GM21528 (cell line): Measurements from ENCODE around the gene TUB.

Experiments
- ATAC-seq: cut with Tn5 transposase; IDR thresholded peaks from one replicate; pipeline ENCODE4 v1.9.1; 2021; ENCODE audit warnings: mild to moderate bottlenecking, moderate library complexity; ENCODE audit not compliant: unreplicated experiment, low FRiP score

Gene TUB

DNA sequence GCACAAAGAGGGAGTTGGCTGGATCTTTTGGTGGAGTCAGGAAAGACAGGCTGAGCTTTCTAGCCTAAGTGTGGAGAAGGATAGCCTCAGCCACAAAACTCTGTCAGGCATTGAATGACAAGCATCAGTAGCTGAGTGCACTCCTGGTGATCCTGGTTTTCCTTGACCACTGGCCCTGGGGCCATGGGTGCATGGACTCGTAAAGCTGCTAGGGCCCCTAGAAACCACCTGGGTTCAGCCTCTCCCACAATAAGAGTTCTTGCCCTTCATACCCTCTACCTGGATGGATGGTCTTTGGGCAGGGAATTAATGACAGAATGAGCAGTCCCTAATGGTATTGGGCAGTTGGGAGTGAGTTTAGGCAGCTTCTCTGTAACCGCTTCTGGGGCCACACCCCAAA, 22.9 kb downstream of the TUB start:
- no peak for ATAC-seq

DNA sequence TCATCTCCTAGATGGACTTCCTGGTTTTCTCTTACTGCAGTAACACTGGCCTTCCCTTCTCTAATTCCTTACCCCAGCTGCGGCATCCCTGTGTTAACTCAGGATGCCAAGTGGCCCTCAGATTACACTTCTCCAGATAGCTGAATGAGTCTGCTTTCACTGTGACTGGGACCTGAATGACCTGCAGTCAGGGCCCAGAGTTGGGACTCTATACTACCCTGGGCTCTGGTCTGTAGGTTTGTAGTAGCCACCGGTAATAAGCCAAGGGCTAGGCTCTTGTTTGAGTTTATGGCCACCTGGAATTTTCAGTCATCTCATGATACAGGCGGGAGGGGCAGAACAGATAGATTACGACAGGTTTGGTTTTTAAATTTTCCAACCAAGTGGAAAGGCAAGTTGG, 24.1 kb downstream of the TUB start:
- ATAC-seq, result no peak

DNA sequence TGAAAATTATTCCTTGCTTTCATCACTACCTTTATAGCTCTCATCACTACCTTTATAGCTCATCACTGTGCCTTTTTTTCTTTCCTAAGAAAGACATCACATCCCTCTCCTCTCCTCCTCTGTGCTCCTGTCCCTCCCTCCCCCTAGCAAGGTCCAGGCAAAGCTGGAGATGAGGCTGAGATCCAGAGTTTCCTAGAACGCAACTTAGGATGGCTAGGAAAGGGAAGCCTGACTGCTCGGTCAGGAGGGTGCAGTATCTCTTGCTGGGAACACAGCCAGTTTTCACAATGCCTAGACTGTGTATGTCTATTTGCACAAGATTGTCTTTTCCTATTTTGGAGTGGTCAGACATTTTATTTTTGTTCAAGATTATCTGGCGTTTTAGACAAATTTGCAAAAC, 24.7 kb downstream of the TUB start:
- ATAC-seq, result no peak

DNA sequence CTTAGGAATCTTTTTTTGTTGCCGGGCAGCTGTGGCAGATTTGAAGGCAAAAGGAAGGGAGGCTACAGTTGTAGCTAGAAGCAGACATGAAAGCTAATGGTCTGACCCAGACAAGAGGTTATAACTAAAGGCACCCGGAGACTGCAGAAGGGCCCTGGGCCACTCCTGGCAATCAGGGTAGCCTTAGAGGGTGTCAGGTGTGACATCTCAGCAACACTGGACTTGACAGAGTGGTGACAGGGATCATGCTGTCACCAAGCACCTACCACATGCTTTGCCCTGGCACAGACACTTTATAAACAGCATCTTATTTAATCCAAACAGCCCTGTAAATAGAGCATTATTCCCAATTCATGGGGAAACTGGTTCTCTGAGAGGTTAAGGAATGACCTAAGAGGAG, 25.7 kb downstream of the TUB start:
- no peak for ATAC-seq

DNA sequence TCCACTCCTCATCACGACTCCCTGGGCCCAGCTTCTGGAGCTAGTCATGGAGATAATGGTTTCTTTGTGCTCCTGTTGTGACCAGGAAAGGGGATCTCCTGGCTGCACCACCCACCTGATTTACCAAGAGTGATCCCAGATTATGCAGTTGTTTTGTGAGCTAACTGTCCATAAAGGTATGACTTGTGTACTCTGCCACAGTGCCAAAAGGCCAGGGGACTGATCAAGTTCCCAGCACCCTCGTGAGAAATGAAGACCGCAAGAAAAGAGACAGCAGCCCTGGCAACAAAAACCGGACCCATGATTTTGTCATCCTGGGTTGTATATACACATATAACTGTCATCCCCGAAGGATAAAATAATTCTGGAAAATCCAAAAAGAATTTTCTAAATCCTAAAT, 26.6 kb downstream of the TUB start:
- no peak for ATAC-seq

DNA sequence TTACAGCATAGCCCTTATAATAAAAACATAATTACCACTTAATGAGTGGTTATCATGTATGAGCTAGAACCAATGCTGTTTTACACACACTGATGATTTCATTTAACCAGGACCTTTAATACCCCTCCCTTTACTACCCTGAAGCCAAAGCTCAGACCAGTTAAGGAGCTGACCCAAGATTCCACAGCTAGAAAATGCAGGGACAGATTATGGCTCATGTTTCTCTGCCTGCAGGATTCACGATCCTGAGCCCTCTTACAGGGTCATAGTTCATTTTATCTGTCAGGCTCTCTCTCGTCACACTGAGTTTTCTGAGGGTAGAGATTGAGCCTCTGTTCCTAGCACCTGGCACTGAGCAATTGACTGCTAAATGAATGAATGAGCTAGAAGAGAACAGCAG, 27.4 kb downstream of the TUB start:
- no peak for ATAC-seq

DNA sequence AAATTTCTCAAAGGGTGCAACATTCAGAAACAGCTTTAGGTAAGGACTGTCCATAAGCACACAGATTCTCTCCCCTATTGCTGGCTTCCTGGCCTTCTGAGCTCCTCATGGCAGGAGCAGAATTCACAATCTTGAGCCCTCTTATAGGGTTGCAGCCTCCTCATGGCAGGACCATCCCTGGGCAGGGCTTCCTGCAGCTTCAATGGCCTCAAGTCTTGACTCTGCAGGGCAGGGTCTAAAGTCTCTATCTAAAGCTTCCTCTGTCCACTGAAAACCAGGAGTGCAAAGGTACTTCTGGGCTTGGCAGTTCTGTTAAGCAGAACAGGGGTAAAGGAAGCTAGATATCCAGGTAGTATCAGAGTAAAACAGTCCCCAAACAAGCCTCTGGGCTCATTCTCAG, 28.7 kb downstream of the TUB start:
- ATAC-seq, result no peak

DNA sequence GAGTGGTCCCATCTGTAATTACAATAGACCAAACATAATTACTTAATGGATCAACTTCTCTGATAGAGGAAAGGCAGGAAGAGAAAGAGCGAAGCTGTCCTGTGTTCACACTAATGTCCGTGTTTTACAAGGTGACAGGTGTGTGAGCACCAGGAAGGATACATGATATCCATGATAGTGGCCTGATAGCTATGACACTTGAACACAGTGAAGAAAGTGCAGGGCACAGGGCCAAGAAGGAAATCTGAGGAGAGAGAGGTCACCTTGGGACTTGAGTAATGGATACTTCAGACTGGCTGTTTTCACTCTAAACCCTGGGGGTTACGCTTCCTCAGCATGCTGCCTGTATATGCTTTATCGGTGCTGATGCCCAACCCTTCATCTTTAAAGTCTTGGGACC, 29.4 kb downstream of the TUB start:
- no peak for ATAC-seq

DNA sequence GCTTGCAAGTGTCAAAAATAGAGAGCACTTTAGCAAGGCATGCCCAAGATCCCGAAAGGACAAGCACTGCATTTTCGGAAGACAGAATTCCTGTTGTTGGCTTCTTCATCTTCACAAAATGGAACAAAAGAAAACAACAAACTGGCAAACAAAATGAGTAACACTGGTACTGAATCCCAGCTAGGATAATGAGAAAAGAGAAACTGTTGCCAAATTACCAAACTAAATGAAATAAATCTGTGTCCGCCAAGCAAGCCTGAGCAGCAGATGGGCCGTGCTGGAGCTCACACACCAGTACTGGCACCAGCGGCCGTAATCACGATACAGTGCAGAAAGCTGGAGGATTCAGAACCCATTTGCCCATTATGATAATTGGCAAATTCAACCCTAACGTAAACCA, 30.6 kb downstream of the TUB start:
- no peak for ATAC-seq

DNA sequence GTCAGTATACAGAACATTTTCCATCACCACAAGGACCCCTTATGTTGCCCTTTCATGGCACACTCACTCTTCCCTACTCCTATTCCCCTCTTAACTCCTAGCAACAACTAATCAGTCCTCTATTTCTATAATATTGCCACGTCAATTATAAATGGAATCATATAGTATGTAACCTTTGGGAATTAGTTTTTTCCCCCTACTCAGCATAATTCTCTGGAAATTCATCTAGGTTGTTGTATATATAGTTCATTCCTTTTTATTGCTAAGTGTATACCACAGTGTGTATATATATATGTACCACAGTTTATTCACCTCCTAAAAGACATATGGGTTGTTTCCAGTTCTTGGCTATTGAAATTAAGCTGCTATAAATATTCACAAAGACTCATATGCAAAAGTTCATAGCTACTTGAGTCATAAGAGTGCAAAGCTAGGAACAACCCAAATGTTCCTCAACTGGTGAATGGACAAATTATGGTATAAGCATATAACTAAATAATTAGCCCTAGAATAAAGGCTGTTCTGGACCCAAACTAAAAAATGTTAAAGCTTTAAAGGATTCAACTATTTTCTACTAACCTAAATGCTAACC, 41.3 kb downstream of the TUB start:
- no peak for ATAC-seq

DNA sequence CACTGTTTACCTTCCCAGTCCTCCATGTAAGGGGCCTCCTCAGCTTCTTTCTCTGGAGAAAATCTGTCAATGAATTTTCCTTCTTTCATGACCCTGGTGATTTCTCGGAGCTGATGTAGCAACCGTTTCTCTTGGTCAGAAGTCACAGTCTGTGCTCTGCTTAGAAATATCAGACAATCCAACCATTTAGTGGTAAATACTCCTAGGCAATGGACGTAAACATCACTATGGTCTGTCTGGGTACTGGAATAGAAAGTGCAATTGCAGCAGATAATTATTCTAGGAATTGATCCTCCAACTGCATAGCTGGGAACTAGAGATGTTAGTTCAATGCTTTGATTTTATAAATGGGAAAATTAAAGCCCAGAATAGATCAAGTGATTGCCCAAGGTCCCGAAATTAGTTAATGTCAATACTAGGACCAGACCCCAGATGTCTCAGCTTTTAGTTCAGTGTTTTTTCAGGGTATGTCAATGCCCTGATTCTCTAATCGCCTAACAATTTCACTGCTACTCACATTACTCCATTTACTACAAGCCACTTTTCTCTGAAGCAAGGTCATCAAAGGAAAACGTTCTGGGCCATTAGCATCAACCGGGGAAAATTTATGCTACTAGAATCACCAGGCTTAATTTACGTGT, 45.8 kb downstream of the TUB start:
- ATAC-seq, result no peak

DNA sequence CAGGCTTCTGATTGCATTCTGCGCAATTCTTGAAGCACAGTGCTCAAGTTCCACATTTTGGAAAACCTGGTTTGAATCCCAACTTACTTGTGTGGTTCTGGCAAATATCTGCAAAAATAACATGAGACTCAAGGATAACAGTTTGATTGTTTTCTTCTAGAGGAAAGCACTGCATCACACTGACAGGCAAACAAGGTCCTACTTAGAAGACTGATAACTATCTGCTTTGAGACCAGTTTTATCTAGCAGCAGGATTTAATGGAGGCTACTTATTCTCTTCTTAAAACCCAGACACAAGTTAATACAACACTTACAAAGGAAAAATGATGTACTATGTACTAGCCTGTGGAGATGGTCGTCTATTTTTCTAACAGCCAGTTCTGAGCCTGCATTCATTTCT, 46.4 kb downstream of the TUB start:
- ATAC-seq, result no peak

DNA sequence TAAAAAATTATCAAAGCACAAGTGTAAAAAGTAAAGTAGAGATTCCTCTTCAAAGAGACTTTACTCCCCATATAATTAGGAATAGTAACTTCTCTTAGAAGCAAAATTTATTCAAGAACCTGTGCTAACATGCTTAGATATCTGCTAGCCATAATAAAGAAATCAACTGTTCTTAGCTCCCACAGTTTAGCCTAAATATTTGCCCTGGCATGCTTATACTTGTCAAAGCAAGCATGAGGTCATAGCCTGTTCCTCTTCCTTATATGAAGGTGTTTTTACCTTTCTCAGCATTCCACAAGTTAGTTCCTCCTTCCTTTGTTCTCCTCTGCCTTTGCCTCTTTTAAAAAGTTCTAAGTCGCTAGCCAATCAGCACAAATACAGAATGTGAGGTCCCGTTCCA, 57.5 kb downstream of the TUB start:
- ATAC-seq, result no peak

DNA sequence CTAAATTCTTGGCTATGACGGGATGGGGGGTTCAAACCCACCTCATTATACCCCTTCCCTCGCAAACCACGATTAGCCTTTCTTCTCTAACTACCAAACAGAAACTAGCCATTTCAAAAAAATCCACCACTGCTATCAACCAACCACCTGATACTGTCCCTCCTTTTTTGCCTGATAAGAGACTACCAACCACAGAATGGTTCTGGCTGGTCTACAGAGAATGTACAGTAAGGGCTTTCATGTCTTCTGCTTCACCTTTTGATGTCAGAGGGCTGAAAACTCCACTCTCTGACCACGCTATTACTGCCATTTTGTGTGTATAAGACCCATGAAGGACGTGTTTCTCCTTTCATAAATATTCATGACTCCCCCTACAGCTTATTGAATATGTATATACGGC, 68.7 kb downstream of the TUB start:
- ATAC-seq, result no peak
